ENCODE measurements around the gene CFAP46. TPM values are rescaled to one million over a fixed set of nuclear protein-coding genes. Genes with fewer than 3 reads are reported as not detected.

Gene CFAP46
- total and polyA plus RNA-seq, 2 of the 4 experiments (the other 2 are of a cell fraction), result 1.3 to 1.8 TPM

GRCh38 chr10:132766291-132766690 lies 176.1 kb downstream of the CFAP46 start:
- Histone ChIP-seq H4K5ac (ENCODE audit: low read depth, low read length) (no peak overlapping the region), H2BK15ac (ENCODE audit: low read depth, low read length) (no peak overlapping the region), H2AK5ac (ENCODE audit: low read depth, low read length) (no peak overlapping the region), H2BK20ac (ENCODE audit: low read depth, low read length) (no peak overlapping the region), H3K4me1 (ENCODE audit: control insufficient read depth, insufficient read depth, low read length) (no peaks in the 10 kb centered on the region), H3K4ac (ENCODE audit: low read depth, low read length) (no peak overlapping the region), H2BK120ac (ENCODE audit: low read depth, low read length) (no peak overlapping the region), H3K9ac (ENCODE audit: low read depth, low read length) (no peak overlapping the region), H3K27me3 (ENCODE audit: control insufficient read depth, insufficient read depth, low read length) (no peaks in the 10 kb centered on the region), H4K91ac (ENCODE audit: insufficient read depth, low read depth, low read length) (no peak overlapping the region), H3K4me3 (ENCODE audit: insufficient read depth, low read depth, low read length) (no peak overlapping the region), H3K14ac (replicated peaks; ENCODE audit: low read depth, low read length) (no peak overlapping the region), H3K9me1 (ENCODE audit: insufficient read depth, low read length) (peaks cover 6% of the 10 kb centered on the region), H3K9me3 (ENCODE audit: control insufficient read depth, insufficient read depth, low read length) (no peaks in the 10 kb centered on the region), H2BK5ac (ENCODE audit: low read depth, low read length, poor library complexity, severe bottlenecking) (no peak overlapping the region), H3K23ac (ENCODE audit: low read depth, low read length) (no peak overlapping the region), H2AFZ (replicated peaks; ENCODE audit: low read length, poor library complexity) (no peak overlapping the region), H3K27ac (ENCODE audit: insufficient read depth, low read length) (no peak overlapping the region), H3K56ac (ENCODE audit: extremely low read depth, insufficient read depth, low read length) (no peak overlapping the region), H3K36me3 (ENCODE audit: control insufficient read depth, insufficient read depth, low read length) (peaks cover 7% of the 10 kb centered on the region), H3K79me1 (ENCODE audit: low read depth in 1 of 2, low read length in 2 of 2) (no peaks in the 10 kb centered on the region), H2AK9ac (replicated peaks; ENCODE audit: low read depth, low read length, poor library complexity) (no peak overlapping the region), H3K18ac (ENCODE audit: low read depth, low read length) (no peak overlapping the region), H4K20me1 (ENCODE audit: insufficient read depth, low read length) (no peaks in the 10 kb centered on the region), H4K8ac (ENCODE audit: low read depth in 2 of 2, low read length in 2 of 2) (no peak overlapping the region), H3K4me2 (ENCODE audit: low read depth, low read length) (no peak overlapping the region)
- ATAC-seq (ENCODE audit: low read depth) (no peak), DNase-seq (no peak)
- 100% methylated on average over 4 of the region's 13 CpGs; no CpG with 5 or more reads in 1 of the 2 experiments for WGBS, 2 experiments (ENCODE audit: extremely low coverage in 2 of 2, insufficient read length in 1 of 2)
- POLR2A ChIA-PET (ENCODE audit: unreplicated experiment), result no interaction called here
- intact Hi-C loops (cut with micrococcal nuclease), result no loop called here
- BruUV-seq (replicated peaks), result no TSS peak
- in situ Hi-C loops (cut with MboI; ENCODE audit: low sequenced_read_pairs), result no loop called here
- CTCF ChIA-PET, result no interaction called here
- TF ChIP-seq SMC3 (IDR thresholded peaks at IDR 0.05; ENCODE audit: low read depth, low read length), result no peak
- no peak for TF ChIP-seq RCOR1 (IDR thresholded peaks at IDR 0.05; ENCODE audit: insufficient replicate concordance, low read length)
- TF ChIP-seq CTCF (conservative IDR thresholded peaks at IDR 0.05; ENCODE audit: low read depth, low read length), result no peak
- no peak for TF ChIP-seq MAZ (IDR thresholded peaks at IDR 0.05; ENCODE audit: borderline replicate concordance, low read depth, low read length)
- TF ChIP-seq RAD21 (IDR thresholded peaks at IDR 0.05; ENCODE audit: low read length), result no peak
- TF ChIP-seq ELK1 (IDR thresholded peaks at IDR 0.05; ENCODE audit: borderline replicate concordance, low read depth, low read length), result no peak
- no peak for TF ChIP-seq POLR2A (IDR thresholded peaks at IDR 0.05; ENCODE audit: low read depth, low read length)
- no peak for TF ChIP-seq RFX5 (IDR thresholded peaks at IDR 0.05; ENCODE audit: low read depth, low read length)
- no peak for TF ChIP-seq USF2 (IDR thresholded peaks at IDR 0.05; ENCODE audit: low read depth, low read length)
- dilution Hi-C loops (cut with HindIII; ENCODE audit: low sequenced_read_pairs, unreplicated experiment), result no loop called here
